LNCAP (cell line): ENCODE results near the gene CDH12.
A peak's percentile ranks its signal among the peaks of the same experiment; 100 is the strongest.

ENCODE experiments used
- TF ChIP-seq, protein P1 (sequence below): fragments of 450-650 bp; IDR thresholded peaks from 2 replicates; pipeline ENCODE4 v1.5.1; 2017; ENCODE audit warnings: mild to moderate bottlenecking

Gene CDH12

DNA sequence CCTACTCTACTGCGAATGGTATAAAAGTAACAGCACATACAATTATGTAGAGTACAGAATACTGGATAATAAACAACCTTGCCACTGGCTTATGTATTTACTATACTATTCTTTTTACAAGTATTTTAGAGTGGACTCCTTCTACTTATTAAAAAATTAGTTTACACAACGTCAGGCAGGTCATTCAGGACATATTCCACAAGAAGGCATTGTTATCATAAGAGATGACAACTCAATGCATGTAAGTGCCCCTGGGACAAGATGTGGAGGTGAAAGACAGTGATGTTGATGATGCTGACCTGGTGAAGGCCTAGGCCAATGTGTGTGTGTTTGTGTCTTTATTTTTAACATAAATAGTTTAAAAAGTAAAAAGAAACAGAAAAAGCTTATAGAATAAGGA is 421.7 kb downstream of the CDH12 start:
- TF ChIP-seq, protein P1, sequence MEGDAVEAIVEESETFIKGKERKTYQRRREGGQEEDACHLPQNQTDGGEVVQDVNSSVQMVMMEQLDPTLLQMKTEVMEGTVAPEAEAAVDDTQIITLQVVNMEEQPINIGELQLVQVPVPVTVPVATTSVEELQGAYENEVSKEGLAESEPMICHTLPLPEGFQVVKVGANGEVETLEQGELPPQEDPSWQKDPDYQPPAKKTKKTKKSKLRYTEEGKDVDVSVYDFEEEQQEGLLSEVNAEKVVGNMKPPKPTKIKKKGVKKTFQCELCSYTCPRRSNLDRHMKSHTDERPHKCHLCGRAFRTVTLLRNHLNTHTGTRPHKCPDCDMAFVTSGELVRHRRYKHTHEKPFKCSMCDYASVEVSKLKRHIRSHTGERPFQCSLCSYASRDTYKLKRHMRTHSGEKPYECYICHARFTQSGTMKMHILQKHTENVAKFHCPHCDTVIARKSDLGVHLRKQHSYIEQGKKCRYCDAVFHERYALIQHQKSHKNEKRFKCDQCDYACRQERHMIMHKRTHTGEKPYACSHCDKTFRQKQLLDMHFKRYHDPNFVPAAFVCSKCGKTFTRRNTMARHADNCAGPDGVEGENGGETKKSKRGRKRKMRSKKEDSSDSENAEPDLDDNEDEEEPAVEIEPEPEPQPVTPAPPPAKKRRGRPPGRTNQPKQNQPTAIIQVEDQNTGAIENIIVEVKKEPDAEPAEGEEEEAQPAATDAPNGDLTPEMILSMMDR: peak; percentile 79

DNA sequence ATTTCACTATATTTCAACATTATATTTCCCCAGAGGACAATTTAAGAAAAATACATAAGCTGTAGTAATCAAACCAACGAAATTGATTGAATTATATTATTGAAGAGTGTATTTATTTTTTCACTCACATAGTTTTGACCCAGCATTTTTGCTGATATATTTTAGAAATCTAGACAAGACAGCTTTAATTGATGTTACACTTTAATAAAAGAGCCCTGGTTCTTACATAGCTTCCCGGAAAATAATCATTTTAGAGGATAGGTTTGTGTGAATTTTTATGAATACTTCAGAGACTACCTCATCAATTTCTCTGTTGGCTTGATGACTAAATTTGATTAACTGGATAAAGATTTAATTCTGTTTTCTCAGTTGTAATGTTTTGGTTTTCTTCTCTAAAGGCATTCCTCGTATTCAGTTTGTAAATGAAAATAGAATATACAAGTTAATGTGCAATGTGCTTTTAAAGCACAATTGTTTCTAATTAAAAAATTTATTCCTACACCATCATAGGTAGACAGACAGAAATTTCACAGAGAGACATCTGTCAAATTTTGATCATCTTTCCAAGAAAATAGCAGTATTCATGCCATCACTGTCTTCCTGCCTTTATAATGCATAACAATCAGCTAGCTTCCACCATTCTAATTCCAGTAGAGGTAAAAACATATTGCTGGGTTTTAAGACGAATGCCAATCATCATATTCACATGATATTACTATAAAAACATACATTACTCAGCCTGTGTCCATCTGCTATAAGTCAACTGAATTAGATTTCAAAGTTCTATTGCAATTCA is 441.4 kb downstream of the CDH12 start:
- TF ChIP-seq, protein P1: no peak

DNA sequence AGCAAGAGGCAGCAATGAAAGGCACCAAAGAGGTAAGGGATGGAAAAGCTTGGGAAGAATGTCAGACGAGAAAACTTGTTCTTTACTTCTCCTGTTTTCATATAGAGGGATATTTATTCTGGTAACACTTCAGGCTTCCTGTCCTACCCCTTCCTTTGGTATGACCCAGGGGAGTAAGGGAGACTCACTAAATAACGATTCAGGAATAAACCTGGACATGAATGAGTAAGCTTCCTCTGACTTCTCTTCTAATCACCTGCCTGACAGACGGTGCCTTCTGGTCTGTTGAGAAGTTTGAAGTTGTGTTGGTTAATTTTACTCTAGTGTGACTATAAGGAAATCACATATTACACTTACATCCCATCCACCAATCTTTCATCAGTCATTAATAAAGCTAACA is 461.2 kb downstream of the CDH12 start:
- TF ChIP-seq, protein P1: no peak

DNA sequence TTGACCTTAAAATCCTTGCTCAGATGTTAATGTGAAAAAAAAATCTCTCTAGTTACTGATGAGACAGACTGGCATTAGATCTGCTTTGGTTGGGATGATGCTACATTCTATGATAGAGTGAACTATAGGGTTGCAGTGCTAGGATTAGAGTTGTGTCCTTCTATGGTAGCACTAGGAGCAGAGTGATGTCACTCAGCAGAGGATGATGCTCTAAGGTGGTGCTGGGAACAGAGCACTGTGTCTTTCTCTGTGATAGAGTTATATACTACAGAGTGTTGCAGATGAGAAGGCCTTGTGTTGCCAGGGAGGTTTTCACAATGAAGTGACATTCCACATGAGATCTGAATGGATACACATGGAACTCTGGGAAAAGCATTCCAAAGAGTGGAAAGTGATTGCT is 462.3 kb downstream of the CDH12 start:
- TF ChIP-seq, protein P1: no peak

DNA sequence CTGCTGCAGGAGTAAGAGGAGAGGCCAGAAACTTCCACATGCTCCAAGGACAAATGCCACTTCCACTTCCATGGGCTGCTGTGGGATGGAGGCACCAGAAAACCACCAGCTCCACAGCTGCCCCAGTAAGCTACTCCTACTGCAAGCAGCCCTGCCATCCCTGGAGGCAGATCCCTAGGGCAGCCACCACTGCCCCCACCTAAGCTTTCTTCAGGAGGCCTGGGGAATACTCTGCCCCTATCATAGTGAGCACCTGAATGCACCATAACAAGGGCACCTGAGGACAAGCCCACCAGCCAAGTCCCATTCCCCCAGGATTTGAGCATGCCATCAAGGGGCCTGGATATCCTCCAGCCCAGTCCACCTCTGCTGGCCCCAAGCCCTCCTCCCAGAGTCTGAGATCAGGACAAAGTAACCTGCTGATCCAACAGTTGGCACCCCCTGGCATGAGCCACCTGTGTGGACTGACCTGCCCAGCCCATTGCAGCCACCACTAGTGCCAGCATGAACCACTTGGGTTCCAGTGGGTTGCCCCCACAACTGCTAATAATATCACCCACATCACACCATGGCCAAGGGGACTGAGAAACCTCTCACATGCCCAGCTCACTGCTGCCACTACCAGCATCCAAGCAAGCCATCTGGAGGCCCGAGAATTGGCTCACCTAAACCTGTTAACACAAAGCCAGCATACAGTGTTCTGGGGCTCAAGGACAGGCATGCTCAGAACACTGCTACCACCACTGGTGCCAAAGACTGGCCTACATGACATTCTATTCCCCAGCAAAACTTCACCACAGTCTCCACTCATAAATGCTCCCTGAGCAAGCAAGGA is 480.1 kb downstream of the CDH12 start:
- TF ChIP-seq, protein P1: no peak

DNA sequence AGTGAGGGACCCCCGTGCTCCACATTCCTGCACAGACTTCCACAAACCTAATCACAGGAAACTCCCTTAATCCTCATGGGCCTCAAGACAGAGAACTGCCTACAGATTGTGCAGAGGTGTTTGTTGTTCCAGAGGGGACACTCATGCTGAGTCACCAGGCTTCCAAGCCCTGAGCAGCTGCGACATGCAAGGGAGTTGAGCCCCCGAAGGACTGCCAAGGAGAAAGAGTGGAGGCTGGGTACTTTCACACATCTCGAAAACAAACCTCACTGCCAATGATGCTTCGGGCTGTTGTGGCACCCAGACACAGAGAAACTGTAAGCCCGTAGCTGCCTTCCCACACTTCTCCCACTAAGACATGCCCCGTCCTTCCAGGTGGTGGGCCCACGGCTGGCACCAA is 480.8 kb downstream of the CDH12 start:
- TF ChIP-seq, protein P1: no peak

DNA sequence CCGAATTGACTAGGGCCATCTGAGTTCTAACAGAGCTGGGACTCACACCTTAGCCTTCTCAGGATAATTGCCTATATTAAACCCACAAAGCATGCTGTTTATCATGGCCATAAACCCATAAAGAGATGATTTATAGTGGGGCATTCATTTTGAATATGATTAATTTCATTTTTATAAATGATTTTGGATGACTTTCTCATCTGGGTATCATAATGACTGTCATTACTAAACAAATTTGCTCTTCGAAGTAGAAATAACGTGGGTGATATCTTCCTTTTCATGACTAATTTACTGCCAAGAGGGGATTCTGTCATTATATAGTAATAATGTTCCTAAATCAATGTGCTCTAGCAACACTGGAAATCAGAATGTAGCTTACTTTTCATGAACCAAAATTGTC is 498.2 kb downstream of the CDH12 start:
- TF ChIP-seq, protein P1: no peak
